ENCODE results near the gene SPATS1.

DNA sequence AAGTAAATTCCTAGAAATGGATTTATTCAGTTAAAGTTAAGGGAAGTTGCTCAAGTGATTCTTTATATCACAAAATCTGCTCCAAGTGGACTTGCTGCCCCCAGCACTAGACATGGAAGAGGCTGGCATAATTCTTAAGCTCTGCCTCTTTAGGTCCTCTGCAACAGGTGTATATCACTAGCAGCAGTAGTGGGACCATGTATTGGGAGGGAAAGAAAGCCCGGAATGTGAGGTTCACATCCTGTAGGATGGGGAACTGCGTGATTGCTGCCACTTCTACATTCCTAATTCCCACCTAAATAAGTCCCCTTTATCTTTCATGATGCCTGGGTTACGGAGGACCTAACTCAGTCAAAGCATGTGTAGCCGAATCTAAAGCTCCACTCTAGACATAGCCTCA lies 13.2 kb downstream of the SPATS1 start:
- TF ChIP-seq POLR2AphosphoS5 (IDR thresholded peaks at IDR 0.05) = no peak
- TF ChIP-seq POLR2A (IDR thresholded peaks at IDR 0.05) = no peak
- TF ChIP-seq CTCF (IDR thresholded peaks at IDR 0.05 in 8 of 11, conservative IDR thresholded peaks at IDR 0.05 in 3 of 11) = no peak
